GM08714 (cell line): ENCODE measurements around the gene RCOR2.
A peak's percentile ranks its signal among the peaks of the same experiment; 100 is the strongest.

Source experiments
- H3K4me3 ChIP-seq: fragments of 200-500 bp; sonication (Bioruptor generic); 2 replicates; pipeline ENCODE4 v1.5.1; 2014; ENCODE audit warnings: mild to moderate bottlenecking, low read length, inconsistent platforms
- ZNF274 ChIP-seq: IDR thresholded peaks from 2 replicates; pipeline ENCODE4 v1.6.1; 2012; ENCODE audit warnings: mild to moderate bottlenecking, low read depth, low read length

Gene RCOR2

GRCh38 chr11:63907063-63907462 is 9.9 kb downstream of the RCOR2 start:
- no peak overlapping the region for H3K4me3 ChIP-seq
- TF ChIP-seq ZNF274, result no peak

GRCh38 chr11:63906585-63906984 is 10.4 kb downstream of the RCOR2 start:
- no peak overlapping the region for H3K4me3 ChIP-seq
- TF ChIP-seq ZNF274, result no peak

- TF ChIP-seq ZNF274, result no peak
- no peak overlapping the region for H3K4me3 ChIP-seq
Measured at GRCh38 chr11:63906087-63906486, 10.9 kb downstream of the RCOR2 start.

- TF ChIP-seq ZNF274, result no peak
- H3K4me3 ChIP-seq, result no peak overlapping the region
Measured at GRCh38 chr11:63905179-63905578, 11.8 kb downstream of the RCOR2 start.

- TF ChIP-seq ZNF274, result no peak
- H3K4me3 ChIP-seq, result no peak overlapping the region
Measured at GRCh38 chr11:63904743-63905142, 12.2 kb downstream of the RCOR2 start.

- no peak overlapping the region for H3K4me3 ChIP-seq
- no peak for TF ChIP-seq ZNF274
Measured at GRCh38 chr11:63903884-63904283, 13.1 kb downstream of the RCOR2 start.

- TF ChIP-seq ZNF274, result no peak
- no peak overlapping the region for H3K4me3 ChIP-seq
Measured at GRCh38 chr11:63901660-63902059, 15.3 kb downstream of the RCOR2 start.

GRCh38 chr11:63897459-63898146 is 19.4 kb downstream of the RCOR2 start:
- no peak overlapping the region for H3K4me3 ChIP-seq
- TF ChIP-seq ZNF274, result no peak

GRCh38 chr11:63896071-63896470 is 20.9 kb downstream of the RCOR2 start:
- TF ChIP-seq ZNF274, result no peak
- no peak overlapping the region for H3K4me3 ChIP-seq

- TF ChIP-seq ZNF274, result no peak
- no peak overlapping the region for H3K4me3 ChIP-seq
Measured at GRCh38 chr11:63893355-63893754, 23.6 kb downstream of the RCOR2 start.

GRCh38 chr11:63892228-63892627 is 24.7 kb downstream of the RCOR2 start:
- TF ChIP-seq ZNF274, result no peak
- no peak overlapping the region for H3K4me3 ChIP-seq

GRCh38 chr11:63890368-63890767 is 26.6 kb downstream of the RCOR2 start:
- no peak overlapping the region for H3K4me3 ChIP-seq
- no peak for TF ChIP-seq ZNF274

GRCh38 chr11:63889344-63889743 is 27.6 kb downstream of the RCOR2 start:
- no peak overlapping the region; the same call in 1 of the 2 replicates for H3K4me3 ChIP-seq

GRCh38 chr11:63888170-63889086 is 28.5 kb downstream of the RCOR2 start:
- no peak for TF ChIP-seq ZNF274
- H3K4me3 ChIP-seq, result peak overlapping the region; percentile 52; the same call in 1 of the 2 replicates

More at GRCh38 chr11:63889344-63889743, 27.6 kb downstream of the RCOR2 start:
- TF ChIP-seq ZNF274, result no peak

GRCh38 chr11:63887386-63887999 is 29.5 kb downstream of the RCOR2 start:
- no peak overlapping the region; the same call in 1 of the 2 replicates for H3K4me3 ChIP-seq
- TF ChIP-seq ZNF274, result no peak
